B cell (primary cell): ENCODE results near the gene CD44. TPM values are rescaled to one million over a fixed set of nuclear protein-coding genes. Genes with fewer than 3 reads are reported as not detected.

Experiments
- ATAC-seq: fragments of 200-7000 bp; cut with Tn5 transposase; one replicate; pipeline ENCODE4 v1.10.0; 2021; ENCODE audit warnings: low read depth, mild to moderate bottlenecking, moderate number of reproducible peaks, moderate library complexity
- CTCF ChIA-PET: fragments of 350-600 bp; sonication (Branson Sonifier 250); formaldehyde crosslinking; loops from one replicate; lab custom pipeline; 2021; ENCODE audit warnings: antibody characterized with exemption, inconsistent platforms; lab: Charles Lee
- POLR2A ChIA-PET: fragments of 350-600 bp; sonication (Branson Sonifier 250); formaldehyde crosslinking; loops from one replicate; lab custom pipeline; 2021; ENCODE audit warnings: antibody characterized with exemption; lab: Charles Lee
- DNase-seq: peaks from one replicate; pipeline ENCODE4 v3.0.0; 2013
- H2AFZ ChIP-seq: 2 replicates; pipeline ENCODE4 v1.6.1; 2012; ENCODE audit warnings: mild to moderate bottlenecking, low read depth, low read length; ENCODE audit not compliant: insufficient read depth, poor library complexity, severe bottlenecking
- H3K27ac ChIP-seq, 2 donors: 1 replicate in 1 of 2; 2 replicates in 1 of 2; pipeline ENCODE4 v1.5.1; 2012 to 2013; ENCODE audit warnings: low read length in 2 of 2, mild to moderate bottlenecking in 2 of 2, moderate library complexity in 1 of 2
- H3K27me3 ChIP-seq, 4 experiments: fragments of 200-600 bp in 1 of 4; sonication (generic) in 1 of 4; replicated peaks in 1 of 4; 1 replicate in 2 of 4; 2 replicates in 2 of 4; pipeline versions ENCODE4 v1.6.1 to v1.7.0; 2013 to 2016; ENCODE audit warnings: low read length in 3 of 4, mild to moderate bottlenecking in 2 of 4, mixed read lengths in 1 of 4, moderate library complexity in 1 of 4; ENCODE audit not compliant: insufficient read depth in 4 of 4, control insufficient read depth in 3 of 4; ENCODE audit errors: control extremely low read depth in 1 of 4
- H3K36me3 ChIP-seq, 2 experiments: replicated peaks in 1 of 2; 1 replicate in 1 of 2; 2 replicates in 1 of 2; pipeline versions ENCODE4 v1.6.1 to v1.7.1; 2013; ENCODE audit warnings: low read length in 1 of 2; ENCODE audit not compliant: insufficient read depth in 2 of 2, control insufficient read depth in 1 of 2; ENCODE audit errors: control extremely low read depth in 1 of 2, extremely low read depth in 1 of 2
- H3K4me1 ChIP-seq, 2 donors: fragments of 200-600 bp in 1 of 2; sonication (generic) in 1 of 2; 1 replicate in 1 of 2; 2 replicates in 1 of 2; pipeline versions ENCODE4 v1.5.1 to v1.6.1; 2013 to 2017; ENCODE audit warnings: low read length in 2 of 2; ENCODE audit not compliant: control insufficient read depth in 2 of 2, insufficient read depth in 2 of 2
- H3K4me2 ChIP-seq: replicated peaks from 2 replicates; pipeline ENCODE3; 2012; ENCODE audit warnings: mild to moderate bottlenecking, low read depth, low read length; ENCODE audit not compliant: poor library complexity, severe bottlenecking
- H3K4me3 ChIP-seq, 5 experiments: fragments of 200-600 bp in 1 of 5; sonication (generic) in 1 of 5; 1 replicate in 3 of 5; 2 replicates in 2 of 5; pipeline versions ENCODE4 v1.5.1 to v1.7.0; 2011 to 2016; ENCODE audit warnings: low read length in 4 of 5, mild to moderate bottlenecking in 4 of 5, low read depth in 2 of 5, control low read depth in 1 of 5, moderate library complexity in 1 of 5; ENCODE audit not compliant: insufficient read depth in 1 of 5; ENCODE audit errors: control extremely low read depth in 1 of 5, extremely low read depth in 1 of 5
- H3K79me2 ChIP-seq: fragments of 200-600 bp; sonication (generic); one replicate; pipeline ENCODE4 v1.6.0; 2016; ENCODE audit warnings: low read length; ENCODE audit not compliant: control insufficient read depth, insufficient read depth
- H3K9ac ChIP-seq: fragments of 200-600 bp; sonication (generic); 2 replicates; pipeline ENCODE4 v1.6.1; 2017; ENCODE audit warnings: mild to moderate bottlenecking, low read length, moderate library complexity
- H3K9me3 ChIP-seq, 3 donors: one replicate each; pipeline versions ENCODE4 v1.6.1 to v1.7.1; 2013; ENCODE audit warnings: low read length in 2 of 3; ENCODE audit not compliant: control insufficient read depth in 2 of 3, insufficient read depth in 1 of 3; ENCODE audit errors: control extremely low read depth in 1 of 3
- H4K20me1 ChIP-seq: 2 replicates; pipeline ENCODE4 v1.6.0; 2012; ENCODE audit warnings: mild to moderate bottlenecking, low read length; ENCODE audit not compliant: insufficient read depth, control insufficient read depth, poor library complexity, severe bottlenecking
- H3K27ac Mint-ChIP-seq: one replicate; pipeline ENCODE4 v1.8.0; 2021; ENCODE audit warnings: mixed read lengths
- H3K27me3 Mint-ChIP-seq: one replicate; pipeline ENCODE4 v1.8.0; 2021; ENCODE audit warnings: mixed read lengths
- H3K4me1 Mint-ChIP-seq: one replicate; pipeline ENCODE4 v1.8.0; 2021; ENCODE audit warnings: mixed read lengths
- H3K4me3 Mint-ChIP-seq: one replicate; pipeline ENCODE4 v1.8.0; 2021; ENCODE audit warnings: mixed read lengths
- H3K9me3 Mint-ChIP-seq: one replicate; pipeline ENCODE4 v1.8.0; 2022; ENCODE audit warnings: mixed read lengths; ENCODE audit not compliant: insufficient read depth
- CTCF ChIP-seq: fragments of 200-600 bp; IDR thresholded peaks from one replicate; pipeline ENCODE4 v1.8.0; 2022; ENCODE audit warnings: antibody characterized with exemption, mild to moderate bottlenecking
- EZH2 ChIP-seq: IDR thresholded peaks from 2 replicates; pipeline ENCODE4 v1.6.1; 2012; ENCODE audit warnings: borderline replicate concordance, low read depth, mild to moderate bottlenecking, moderate library complexity, low read length; ENCODE audit not compliant: insufficient read depth, poor library complexity, severe bottlenecking
- whole genome bisulfite sequencing: methylation state at CpG from one replicate; pipeline ENCODE4 v1.1.5; 2013; ENCODE audit warnings: missing lambda C conversion rate; ENCODE audit not compliant: insufficient coverage; 5-methylcytosine and 5-hydroxymethylcytosine counted together
- intact Hi-C: fragments of 100-400 bp; cut with micrococcal nuclease; formaldehyde crosslinking; loops from one replicate; pipeline ENCODE4 v1.10.0; 2022
- polyA plus RNA-seq: library from polyadenylated mRNA; depleted of rRNA; stranded (reverse); fragments of >200 nt; gene quantifications from 2 replicates; pipeline ENCODE4 v1.2.3, GENCODE V29; 2012
- total RNA-seq, 2 donors: library from RNA; stranded (reverse); fragments of 120-200 nt in 1 of 2; gene quantifications; 1 replicate in 1 of 2; 2 replicates in 1 of 2; pipeline versions ENCODE4 v1.2.3 to v1.2.4, GENCODE V29; 2013 to 2022

Gene CD44
- total and polyA plus RNA-seq, 2 donors (not counting 1 experiment from before 2014, with no cell fraction given), result 261 to 896 TPM

DNA sequence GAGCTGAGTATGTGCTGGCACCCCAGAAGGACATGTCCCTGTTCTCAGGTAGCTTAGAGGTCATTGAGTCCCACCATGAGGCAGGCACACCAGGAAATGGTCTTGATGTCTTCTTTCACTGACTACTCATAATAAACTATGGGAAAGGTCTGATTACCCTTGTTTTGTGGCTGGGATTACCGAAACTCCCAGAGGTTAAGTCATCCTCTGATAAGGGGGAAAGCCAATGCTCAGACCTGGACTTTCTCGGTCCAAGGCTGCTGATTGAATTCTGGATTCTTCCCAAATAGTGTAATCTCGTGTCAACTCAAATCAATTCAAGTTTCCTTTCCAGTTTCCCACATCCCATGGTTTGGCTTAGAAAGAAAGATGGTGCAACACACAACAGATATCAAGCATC is 3.7 kb upstream of the CD44 start:
- WGBS, result 69% methylated on average over 1 of the region's 3 CpGs
- no peaks in the 10 kb centered on the region for H3K9me3 Mint-ChIP-seq
- Histone ChIP-seq H3K9ac (no peak overlapping the region), H4K20me1 (peaks cover 7% of the 10 kb centered on the region), H3K9me3 (no peaks in the 10 kb centered on the region), H3K79me2 (peaks cover 13% of the 10 kb centered on the region), H3K27me3 (no peaks in the 10 kb centered on the region), H3K4me3 (no peak overlapping the region), H3K27ac (no peak overlapping the region), H3K4me1 (peaks cover 15 to 27% of the 10 kb centered on the region in 2 donors), H2AFZ (no peak overlapping the region), H3K36me3 (no peaks in the 10 kb centered on the region), H3K4me2 (no peak overlapping the region)
- H3K4me3 Mint-ChIP-seq, result no peak overlapping the region
- no peak for TF ChIP-seq CTCF
- no peak for TF ChIP-seq EZH2
- ChIA-PET POLR2A (interaction anchor here (1.6 kb wide), 1 partner anchor 11 kb away, joined by 3 read pairs; no protein-coding TSS in a partner anchor), CTCF (no interaction called here)
- ATAC-seq (no peak), DNase-seq (no peak)
- intact Hi-C loops, result loop anchor here (5.0 kb wide), 1 partner anchor 37 kb away; no protein-coding TSS in a partner anchor
- H3K4me1 Mint-ChIP-seq, result peaks cover 33% of the 10 kb centered on the region
- H3K27me3 Mint-ChIP-seq, result no peaks in the 10 kb centered on the region
- H3K27ac Mint-ChIP-seq, result no peak overlapping the region

DNA sequence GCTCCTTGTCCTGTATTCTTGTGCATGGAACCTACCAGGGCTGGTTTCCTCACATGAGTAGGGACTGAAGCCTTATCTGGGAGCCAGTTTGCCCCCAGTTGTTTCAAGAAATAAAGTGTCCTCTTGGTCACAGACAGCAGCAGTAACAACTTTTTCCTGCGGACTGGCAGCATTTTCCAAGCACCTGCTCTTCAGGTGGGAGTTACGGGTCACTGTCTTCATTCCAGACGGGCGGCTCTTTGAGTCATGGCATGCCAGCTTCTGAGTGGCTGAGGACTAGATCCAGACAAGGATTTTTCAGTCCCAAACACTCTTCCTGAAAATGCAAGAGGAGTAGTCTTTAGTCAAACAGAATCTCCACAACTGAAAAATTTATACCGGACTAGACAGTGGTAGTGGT is 2.7 kb upstream of the CD44 start:
- Histone ChIP-seq H3K79me2 (peaks cover 24% of the 10 kb centered on the region), H3K4me2 (no peak overlapping the region), H3K4me3 (no peak overlapping the region), H3K27ac (no peak overlapping the region), H2AFZ (no peak overlapping the region), H3K9ac (no peak overlapping the region), H3K9me3 (no peaks in the 10 kb centered on the region), H3K36me3 (no peaks in the 10 kb centered on the region), H4K20me1 (peaks cover 8% of the 10 kb centered on the region), H3K4me1 (peaks cover 23 to 30% of the 10 kb centered on the region in 2 donors), H3K27me3 (no peaks in the 10 kb centered on the region)
- no peak for ATAC-seq
- Mint-ChIP-seq H3K27ac (no peak overlapping the region), H3K9me3 (no peaks in the 10 kb centered on the region), H3K4me1 (peaks cover 31% of the 10 kb centered on the region), H3K4me3 (no peak overlapping the region), H3K27me3 (no peaks in the 10 kb centered on the region)
- WGBS, result 100% methylated on average over 4 of the region's 5 CpGs
- DNase-seq, result no peak
- CTCF ChIA-PET, result interaction anchor here (1.1 to 1.2 kb wide), 2 partner anchors 12 to 56 kb away, joined by 3 read pairs; no protein-coding TSS in a partner anchor
- TF ChIP-seq EZH2 (no peak), CTCF (no peak)
- intact Hi-C loops, result loop anchor here (5.0 kb wide), 1 partner anchor 36 kb away; no protein-coding TSS in a partner anchor
- POLR2A ChIA-PET, result interaction anchor here (1.6 kb wide), 1 partner anchor 12 kb away, joined by 3 read pairs; no protein-coding TSS in a partner anchor
